Subcutaneous abdominal adipose tissue (tissue), 5 donors: ENCODE results near the gene RET.

ENCODE experiments used
- H3K27ac ChIP-seq: one replicate; pipeline ENCODE4 v1.7.0; 2013; ENCODE audit warnings: low read depth, mild to moderate bottlenecking, inconsistent platforms, low read length, moderate library complexity
- H3K27me3 ChIP-seq, 5 donors: one replicate each; pipeline ENCODE4 v1.7.0; 2013; ENCODE audit warnings: low read length in 5 of 5, inconsistent platforms in 1 of 5; ENCODE audit not compliant: control insufficient read depth in 5 of 5, insufficient read depth in 4 of 5
- H3K36me3 ChIP-seq, 5 donors: one replicate each; pipeline ENCODE4 v1.7.0; 2013; ENCODE audit warnings: low read length in 5 of 5; ENCODE audit not compliant: control insufficient read depth in 5 of 5, insufficient read depth in 5 of 5
- H3K4me1 ChIP-seq, 5 donors: one replicate each; pipeline ENCODE4 v1.7.0; 2013; ENCODE audit warnings: low read length in 5 of 5, mild to moderate bottlenecking in 3 of 5, moderate library complexity in 1 of 5; ENCODE audit not compliant: control insufficient read depth in 5 of 5, insufficient read depth in 5 of 5
- H3K4me3 ChIP-seq, 5 donors: one replicate each; pipeline ENCODE4 v1.7.0; 2013; ENCODE audit warnings: low read length in 5 of 5, low read depth in 1 of 5
- H3K9ac ChIP-seq, 5 donors: one replicate each; pipeline ENCODE4 v1.7.0; 2013; ENCODE audit warnings: low read length in 5 of 5, mild to moderate bottlenecking in 4 of 5, moderate library complexity in 3 of 5
- H3K9me3 ChIP-seq, 5 donors: one replicate each; pipeline ENCODE4 v1.7.0; 2013; ENCODE audit warnings: low read length in 5 of 5; ENCODE audit not compliant: control insufficient read depth in 5 of 5
- donor health status: healthy.
- donor health status: healthy.
- donor health status: healthy.
- donor health status: healthy.
- donor health status: healthy.

Gene RET

GRCh38 chr10:43061760-43062159, 15.1 kb upstream of the RET start:
- Histone ChIP-seq H3K4me1 (no peaks in the 10 kb centered on the region), H3K9me3 (no peaks in the 10 kb centered on the region), H3K27me3 (peaks cover 0 to 22% (median 2%) of the 10 kb centered on the region in 5 donors), H3K27ac (no peak overlapping the region), H3K36me3 (no peaks in the 10 kb centered on the region), H3K9ac (no peak overlapping the region), H3K4me3 (no peak overlapping the region)

GRCh38 chr10:43062402-43063160, 14.3 kb upstream of the RET start:
- H3K4me1 ChIP-seq: peaks cover 0 to 6% (median 4%) of the 10 kb centered on the region in 5 donors
- no peak overlapping the region for H3K27ac ChIP-seq
- H3K9me3 ChIP-seq: no peaks in the 10 kb centered on the region

DNA sequence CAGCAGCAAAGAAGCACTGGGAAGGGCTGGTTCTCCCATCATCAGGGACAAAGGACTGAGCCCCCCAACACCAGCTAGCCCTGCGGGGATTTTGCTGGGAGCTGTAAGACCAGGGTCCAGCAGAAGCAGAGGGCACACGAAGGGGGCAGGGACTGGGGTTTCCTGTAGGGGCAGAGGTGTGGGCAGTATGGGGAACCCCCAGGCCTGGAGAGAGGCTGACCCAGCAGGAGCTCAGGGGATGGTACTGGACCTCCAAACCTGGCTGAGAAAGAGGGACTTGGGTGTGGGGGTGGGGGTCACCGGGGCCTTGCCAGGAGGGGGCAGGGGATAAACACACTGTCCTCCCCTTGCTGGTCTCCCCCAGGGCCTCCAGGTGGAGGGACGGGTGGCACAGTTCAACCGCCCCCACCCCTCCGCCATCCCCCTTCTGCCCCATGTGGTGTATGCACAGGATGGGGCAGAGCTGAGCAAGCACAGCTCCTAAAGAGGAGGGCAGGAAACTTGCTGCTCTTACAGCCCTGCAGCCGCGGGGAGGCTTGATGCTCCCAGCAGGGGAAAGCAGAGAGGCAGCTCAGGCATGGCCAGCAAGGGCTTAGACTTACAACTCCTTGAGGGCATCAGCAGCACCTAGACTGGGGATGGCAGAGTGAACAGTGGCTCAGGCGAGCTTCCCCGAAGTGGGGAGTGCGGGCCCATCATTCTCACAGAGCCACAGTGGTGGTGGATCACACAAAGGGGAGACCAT, 12.4 kb upstream of the RET start:
- Histone ChIP-seq H3K27ac (no peak overlapping the region), H3K4me3 (no peak overlapping the region), H3K36me3 (no peaks in the 10 kb centered on the region), H3K9me3 (no peaks in the 10 kb centered on the region), H3K4me1 (peaks cover 0 to 16% (median 10%) of the 10 kb centered on the region in 5 donors), H3K27me3 (peaks cover 0 to 9% (median 0%) of the 10 kb centered on the region in 5 donors), H3K9ac (no peak overlapping the region)

More at GRCh38 chr10:43062402-43063160, 14.3 kb upstream of the RET start:
- Histone ChIP-seq H3K9ac (no peak overlapping the region), H3K27me3 (peaks cover 0 to 19% (median 2%) of the 10 kb centered on the region in 5 donors), H3K4me3 (no peak overlapping the region), H3K36me3 (no peaks in the 10 kb centered on the region)

- H3K4me3 ChIP-seq: no peak overlapping the region
- H3K9me3 ChIP-seq: no peaks in the 10 kb centered on the region
- no peaks in the 10 kb centered on the region for H3K36me3 ChIP-seq
- H3K9ac ChIP-seq: no peak overlapping the region
- H3K27me3 ChIP-seq: peaks cover 0 to 8% (median 0%) of the 10 kb centered on the region in 5 donors
- H3K27ac ChIP-seq: no peak overlapping the region
- H3K4me1 ChIP-seq: peaks cover 0 to 20% (median 10%) of the 10 kb centered on the region in 5 donors
Measured at GRCh38 chr10:43065234-43065633, 11.6 kb upstream of the RET start.

GRCh38 chr10:43065761-43066160, 11.1 kb upstream of the RET start:
- Histone ChIP-seq H3K27me3 (peaks cover 0 to 5% (median 0%) of the 10 kb centered on the region in 5 donors), H3K36me3 (no peaks in the 10 kb centered on the region), H3K4me3 (no peak overlapping the region), H3K4me1 (peaks cover 0 to 20% (median 10%) of the 10 kb centered on the region in 5 donors), H3K27ac (no peak overlapping the region), H3K9me3 (no peaks in the 10 kb centered on the region), H3K9ac (no peak overlapping the region)

- H3K4me3 ChIP-seq: no peak overlapping the region
- no peaks in the 10 kb centered on the region for H3K36me3 ChIP-seq
- no peaks in the 10 kb centered on the region for H3K9me3 ChIP-seq
- no peak overlapping the region for H3K9ac ChIP-seq
- H3K27me3 ChIP-seq: peaks cover 0 to 4% (median 0%) of the 10 kb centered on the region in 5 donors
- peaks cover 0 to 20% (median 10%) of the 10 kb centered on the region in 5 donors for H3K4me1 ChIP-seq
- no peak overlapping the region for H3K27ac ChIP-seq
Measured at GRCh38 chr10:43066481-43066880, 10.4 kb upstream of the RET start.

DNA sequence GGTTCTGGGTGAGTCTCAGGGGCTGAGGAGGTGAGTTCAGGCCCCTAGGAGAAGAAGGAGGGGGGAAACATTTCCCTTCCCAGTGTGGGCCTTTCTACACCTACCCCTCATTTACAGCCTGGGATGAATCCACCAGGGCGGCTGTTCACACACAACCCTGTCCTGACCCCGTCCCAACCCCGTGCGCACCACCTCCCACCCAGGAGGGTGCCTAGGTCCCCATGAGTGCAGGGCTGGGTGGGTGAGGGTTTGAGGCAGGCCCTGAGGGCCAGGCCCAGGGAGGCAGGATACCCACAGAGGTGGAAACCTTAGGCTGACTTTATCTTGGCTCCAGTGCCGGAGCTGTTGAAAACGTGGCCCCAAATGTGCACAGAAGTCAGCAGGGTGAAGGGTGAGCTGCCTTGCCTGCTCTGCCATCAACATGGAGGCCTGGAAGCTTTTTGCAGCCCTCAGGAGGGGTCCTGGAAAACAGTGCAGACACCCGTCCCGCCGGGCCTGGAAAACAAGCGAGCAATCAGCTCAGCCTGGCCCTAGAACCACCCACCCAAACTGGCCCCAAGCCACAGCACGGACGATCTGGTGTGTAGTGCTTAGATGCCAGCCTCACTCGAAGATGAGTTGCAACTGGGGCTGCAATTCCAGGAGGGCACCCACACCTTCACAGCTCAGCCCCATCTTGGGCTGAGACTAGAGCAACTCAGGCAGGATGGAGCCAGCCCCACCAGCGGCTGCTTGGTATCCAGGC, 9.3 kb upstream of the RET start:
- H3K27me3 ChIP-seq: peaks cover 0 to 4% (median 0%) of the 10 kb centered on the region in 5 donors
- peaks cover 0 to 20% (median 10%) of the 10 kb centered on the region in 5 donors for H3K4me1 ChIP-seq
- no peaks in the 10 kb centered on the region for H3K9me3 ChIP-seq
- no peak overlapping the region for H3K9ac ChIP-seq
- H3K36me3 ChIP-seq: no peaks in the 10 kb centered on the region
- no peak overlapping the region for H3K27ac ChIP-seq
- no peak overlapping the region for H3K4me3 ChIP-seq

GRCh38 chr10:43068136-43068395, 8.8 kb upstream of the RET start:
- H3K9ac ChIP-seq: no peak overlapping the region
- H3K27me3 ChIP-seq: peaks cover 0 to 4% (median 3%) of the 10 kb centered on the region in 5 donors
- no peaks in the 10 kb centered on the region for H3K36me3 ChIP-seq
- peaks cover 0 to 20% (median 10%) of the 10 kb centered on the region in 5 donors for H3K4me1 ChIP-seq
- H3K9me3 ChIP-seq: no peaks in the 10 kb centered on the region
- H3K4me3 ChIP-seq: no peak overlapping the region
- no peak overlapping the region for H3K27ac ChIP-seq

- H3K4me1 ChIP-seq: peaks cover 0 to 20% (median 10%) of the 10 kb centered on the region in 5 donors
- no peak overlapping the region for H3K4me3 ChIP-seq
- no peak overlapping the region for H3K27ac ChIP-seq
- peaks cover 0 to 9% (median 7%) of the 10 kb centered on the region in 5 donors for H3K27me3 ChIP-seq
- H3K9me3 ChIP-seq: no peaks in the 10 kb centered on the region
- no peak overlapping the region for H3K9ac ChIP-seq
- no peaks in the 10 kb centered on the region for H3K36me3 ChIP-seq
Measured at GRCh38 chr10:43068471-43069210, 8.2 kb upstream of the RET start.
